Bronchial epithelial cell (primary cell): Measurements from ENCODE around the gene TFF2. TPM values are rescaled to one million over a fixed set of nuclear protein-coding genes. Genes with fewer than 3 reads are reported as not detected.

ENCODE experiments used
- DNase-seq: peaks from one replicate; pipeline ENCODE4 v3.0.0-alpha.2; 2010; ENCODE audit warnings: low read depth
- FAIRE-seq: peaks from 2 replicates; lab custom pipeline; 2011; peaks lifted over from hg19 to GRCh38; lab: Jason Lieb, UNC
- H3K27me3 ChIP-seq: 2 replicates; pipeline ENCODE4 v1.5.1; 2011; ENCODE audit warnings: low read length; ENCODE audit not compliant: control insufficient read depth, insufficient read depth
- H3K36me3 ChIP-seq: 2 replicates; pipeline ENCODE4 v1.5.1; 2011; ENCODE audit warnings: low read length; ENCODE audit not compliant: control insufficient read depth, insufficient read depth
- H3K4me3 ChIP-seq: 2 replicates; pipeline ENCODE4 v1.5.1; 2011; ENCODE audit warnings: mild to moderate bottlenecking, low read depth, low read length, control low read depth
- total RNA-seq: library from RNA; depleted of rRNA; stranded (reverse); fragments of >200 nt; gene quantifications from 2 replicates; pipeline ENCODE4 v1.2.1, GENCODE V29; 2014
- TF ChIP-seq, protein P1 (sequence below): IDR thresholded peaks from 2 replicates; pipeline ENCODE4 v1.5.1; 2011; ENCODE audit warnings: mild to moderate bottlenecking, moderate library complexity, low read length, control low read depth, inconsistent platforms; ENCODE audit not compliant: insufficient read depth, severe bottlenecking

Gene TFF2
- total RNA-seq, 1 donor from 2014 or later, result not detected

DNA sequence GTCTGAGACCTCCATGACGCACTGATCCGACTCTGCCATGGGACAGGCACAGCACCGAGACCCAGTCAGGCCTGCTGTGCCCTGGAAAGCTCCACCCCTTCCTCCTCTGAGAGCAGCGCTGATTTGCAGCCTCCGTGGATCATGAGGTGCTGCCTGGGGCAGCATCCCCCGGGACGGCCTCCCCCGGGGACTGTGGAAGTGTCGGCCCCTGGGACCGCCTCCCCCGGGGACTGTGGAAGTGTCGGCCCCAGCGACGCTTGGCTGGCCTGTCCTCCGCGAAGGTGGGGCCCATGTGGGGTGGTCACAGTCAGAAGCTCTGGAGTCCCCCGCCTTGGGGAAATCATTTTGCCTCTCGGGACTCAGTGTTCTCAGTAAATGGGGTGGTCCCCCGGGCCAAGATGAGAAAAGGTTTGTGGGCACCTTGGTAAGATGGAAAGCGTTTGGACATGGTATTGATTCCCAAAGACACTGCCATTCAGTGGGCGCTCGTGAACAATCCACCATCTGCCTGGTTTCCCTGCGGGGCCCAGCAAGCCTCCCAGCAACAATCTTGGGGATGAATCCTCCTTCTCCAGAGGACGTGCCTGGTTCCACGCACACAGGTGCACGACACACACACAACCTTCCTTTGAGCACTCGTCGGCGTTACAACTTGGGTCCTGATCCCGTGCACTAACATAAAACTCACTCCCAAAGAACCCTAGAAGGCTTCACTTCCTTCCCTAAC lies 3.0 kb downstream of the TFF2 start:
- Histone ChIP-seq H3K4me3 (no peak overlapping the region), H3K36me3 (no peaks in the 10 kb centered on the region), H3K27me3 (no peaks in the 10 kb centered on the region)
- DNase-seq (no peak), FAIRE-seq (no peak)
- TF ChIP-seq, protein P1, sequence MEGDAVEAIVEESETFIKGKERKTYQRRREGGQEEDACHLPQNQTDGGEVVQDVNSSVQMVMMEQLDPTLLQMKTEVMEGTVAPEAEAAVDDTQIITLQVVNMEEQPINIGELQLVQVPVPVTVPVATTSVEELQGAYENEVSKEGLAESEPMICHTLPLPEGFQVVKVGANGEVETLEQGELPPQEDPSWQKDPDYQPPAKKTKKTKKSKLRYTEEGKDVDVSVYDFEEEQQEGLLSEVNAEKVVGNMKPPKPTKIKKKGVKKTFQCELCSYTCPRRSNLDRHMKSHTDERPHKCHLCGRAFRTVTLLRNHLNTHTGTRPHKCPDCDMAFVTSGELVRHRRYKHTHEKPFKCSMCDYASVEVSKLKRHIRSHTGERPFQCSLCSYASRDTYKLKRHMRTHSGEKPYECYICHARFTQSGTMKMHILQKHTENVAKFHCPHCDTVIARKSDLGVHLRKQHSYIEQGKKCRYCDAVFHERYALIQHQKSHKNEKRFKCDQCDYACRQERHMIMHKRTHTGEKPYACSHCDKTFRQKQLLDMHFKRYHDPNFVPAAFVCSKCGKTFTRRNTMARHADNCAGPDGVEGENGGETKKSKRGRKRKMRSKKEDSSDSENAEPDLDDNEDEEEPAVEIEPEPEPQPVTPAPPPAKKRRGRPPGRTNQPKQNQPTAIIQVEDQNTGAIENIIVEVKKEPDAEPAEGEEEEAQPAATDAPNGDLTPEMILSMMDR, result no peak

DNA sequence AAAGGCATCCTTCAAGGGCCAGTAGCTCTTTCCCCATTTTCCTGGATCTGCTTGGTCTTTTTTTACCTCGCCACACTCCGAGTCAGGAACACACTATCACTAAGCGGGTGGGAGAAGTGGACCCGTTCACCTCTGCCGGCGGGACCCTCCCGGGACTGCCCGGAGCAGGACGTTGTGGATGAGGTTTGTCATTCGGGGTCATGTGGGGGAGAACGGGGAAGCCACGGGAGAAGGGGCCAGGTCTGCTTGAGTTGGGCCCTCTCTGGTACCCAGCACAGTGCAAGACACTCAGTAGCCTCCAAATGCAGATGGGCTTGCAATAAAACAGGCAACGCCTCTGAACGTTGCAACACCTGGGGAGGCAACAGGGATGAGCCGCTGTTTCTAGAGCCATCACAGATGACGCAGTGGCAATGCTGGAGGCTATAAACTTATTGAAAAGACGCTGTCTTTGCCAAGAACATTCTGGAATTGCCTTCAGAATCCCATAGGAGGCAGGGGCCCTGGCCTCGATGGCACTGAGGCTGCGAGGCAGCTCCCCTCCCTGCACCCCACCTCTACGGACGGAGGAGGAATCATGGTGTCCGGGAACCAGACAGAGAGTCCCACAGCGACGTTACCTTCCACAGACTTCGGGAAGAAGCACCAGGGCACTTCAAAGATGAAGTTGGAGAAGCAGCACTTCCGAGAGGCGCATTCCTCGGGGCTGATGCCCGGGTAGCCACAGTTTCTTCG lies 3.8 kb downstream of the TFF2 start:
- H3K27me3 ChIP-seq, result no peaks in the 10 kb centered on the region
- no peak for FAIRE-seq
- H3K4me3 ChIP-seq, result no peak overlapping the region
- DNase-seq, result no peak
- TF ChIP-seq, protein P1, result no peak
- H3K36me3 ChIP-seq, result no peaks in the 10 kb centered on the region

DNA sequence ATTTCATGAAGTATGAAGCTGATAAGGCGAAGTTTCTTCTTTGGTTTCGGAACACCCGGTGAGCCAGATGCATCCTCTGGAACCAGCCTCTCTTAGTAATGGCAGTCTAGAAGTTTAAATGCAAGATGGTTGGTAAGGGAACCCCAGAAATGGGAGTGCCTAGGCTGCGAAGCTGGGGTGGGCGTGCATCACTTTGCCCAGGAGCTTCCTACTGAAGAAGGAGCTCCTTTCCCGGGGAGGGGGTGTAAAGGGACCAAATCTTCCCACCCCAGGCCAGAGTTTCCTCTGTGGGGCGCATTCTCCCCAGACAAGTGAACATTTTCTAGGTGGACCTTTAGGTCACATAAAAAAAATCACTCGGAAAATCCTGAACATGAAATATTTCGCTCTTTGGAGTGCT lies 4.4 kb downstream of the TFF2 start:
- DNase-seq (no peak), FAIRE-seq (no peak)
- H3K36me3 ChIP-seq, result no peaks in the 10 kb centered on the region
- TF ChIP-seq, protein P1, result no peak
- no peaks in the 10 kb centered on the region for H3K27me3 ChIP-seq
- no peak overlapping the region for H3K4me3 ChIP-seq

DNA sequence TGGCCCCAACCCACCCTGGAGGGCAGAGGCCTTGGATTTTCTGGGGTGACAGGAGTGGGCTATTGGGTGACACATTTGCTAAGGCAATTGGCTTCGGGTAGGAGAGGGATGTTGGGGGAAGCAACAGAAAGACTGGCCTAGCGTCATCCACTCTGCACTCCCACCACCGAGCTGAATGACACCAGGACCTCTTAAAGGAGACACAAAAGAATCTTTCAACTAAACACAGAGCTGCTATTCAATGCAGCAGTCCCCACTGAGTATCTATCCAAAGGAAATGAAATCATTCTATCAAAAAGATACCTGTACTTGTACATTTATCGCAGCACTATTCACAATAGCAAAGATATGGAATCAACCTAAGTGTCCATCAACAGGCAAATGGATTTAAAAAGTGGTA lies 6.2 kb downstream of the TFF2 start:
- Histone ChIP-seq H3K27me3 (no peaks in the 10 kb centered on the region), H3K4me3 (no peak overlapping the region), H3K36me3 (no peaks in the 10 kb centered on the region)
- FAIRE-seq (no peak), DNase-seq (no peak)
- TF ChIP-seq, protein P1, result no peak

DNA sequence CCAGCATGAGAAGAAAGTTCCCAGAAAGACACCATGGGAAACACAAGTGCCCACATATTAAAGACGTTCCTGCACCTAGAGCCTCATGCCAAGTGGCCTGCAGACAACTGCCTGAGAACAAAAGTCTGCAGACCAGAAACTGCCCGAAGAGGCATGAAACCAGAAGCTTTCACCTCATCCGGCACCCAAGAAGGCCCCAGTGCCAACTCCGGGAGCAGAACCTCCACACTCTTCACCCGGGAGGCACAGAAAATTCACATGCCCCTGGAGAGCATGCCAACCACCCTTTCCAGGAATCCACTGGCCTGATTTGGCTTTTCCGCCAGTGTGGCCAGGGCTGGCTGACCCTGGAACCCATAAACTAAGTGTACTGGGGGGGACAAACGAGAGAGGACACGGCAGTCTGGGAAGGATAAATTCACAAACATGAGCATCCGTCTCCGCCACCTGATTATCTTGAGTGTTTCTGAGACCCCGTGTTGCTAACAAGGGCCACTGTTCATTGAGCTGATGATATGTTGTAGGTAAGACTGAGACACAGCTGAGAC lies 6.8 kb downstream of the TFF2 start:
- Histone ChIP-seq H3K4me3 (no peak overlapping the region), H3K27me3 (no peaks in the 10 kb centered on the region), H3K36me3 (no peaks in the 10 kb centered on the region)
- FAIRE-seq (no peak), DNase-seq (no peak)
- TF ChIP-seq, protein P1, result no peak
